HCT116 (cell line): ENCODE measurements around the gene ATP11B.

Experiments used
- CTCF ChIP-seq, 3 experiments: fragments of 200-600 bp in 1 of 3; sonication (generic) in 1 of 3; IDR thresholded peaks in 2 of 3; conservative IDR thresholded peaks in 1 of 3; 2 replicates each; pipeline ENCODE4 v1.5.1; 2012 to 2017; ENCODE audit warnings: low read depth in 2 of 3, low read length in 2 of 3, antibody characterized with exemption in 1 of 3, borderline replicate concordance in 1 of 3, control low read depth in 1 of 3, mild to moderate bottlenecking in 1 of 3, mixed read lengths in 1 of 3, mixed run types in 1 of 3, moderate library complexity in 1 of 3; ENCODE audit not compliant: insufficient read depth in 1 of 3
- EGR1 ChIP-seq: IDR thresholded peaks from 2 replicates; pipeline ENCODE4 v1.6.1; 2012; ENCODE audit warnings: low read depth
- REST ChIP-seq: IDR thresholded peaks from 2 replicates; pipeline ENCODE4 v1.6.1; 2012; ENCODE audit warnings: low read depth

- no peak for TF ChIP-seq EGR1
- TF ChIP-seq CTCF (IDR thresholded peaks at IDR 0.05 in 2 of 3, conservative IDR thresholded peaks at IDR 0.05 in 1 of 3; ENCODE audit: borderline replicate concordance in 1 of 3, insufficient read depth in 1 of 3, low read depth in 2 of 3, low read length in 2 of 3), result no peak
- TF ChIP-seq REST, result no peak
Measured at GRCh38 chr3:182760576-182761164, 32.6 kb upstream of the ATP11B start.
